Measurements from ENCODE around the gene NCOR2.

NCOR2 gene

GRCh38 chr12:124573839-124574786 is 6.7 kb upstream of the NCOR2 start:
- DNase-seq: no peak

- no peak for DNase-seq
These were observed 4.1 kb upstream of the NCOR2 start for GRCh38 chr12:124571556-124571955.

- DNase-seq: no peak
These were observed 3.4 kb upstream of the NCOR2 start for GRCh38 chr12:124570810-124571209.

- no peak for DNase-seq
These were observed 2.1 kb upstream of the NCOR2 start for GRCh38 chr12:124569375-124570148.

GRCh38 chr12:124568431-124569374 is 1.3 kb upstream of the NCOR2 start:
- peak; percentile 41 for DNase-seq

- DNase-seq: peak; percentile 85
These were observed 411 bp upstream of the NCOR2 start for GRCh38 chr12:124567673-124568373.

- DNase-seq: peak; percentile 72
These were observed 1.0 kb downstream of the NCOR2 start for GRCh38 chr12:124566161-124566996.

GRCh38 chr12:124565656-124566160 is 1.7 kb downstream of the NCOR2 start:
- no peak for DNase-seq

- DNase-seq: no peak
These were observed 2.4 kb downstream of the NCOR2 start for GRCh38 chr12:124564971-124565491.

GRCh38 chr12:124564232-124564958 is 3.0 kb downstream of the NCOR2 start:
- no peak for DNase-seq

- no peak for DNase-seq
These were observed 3.6 kb downstream of the NCOR2 start for GRCh38 chr12:124563809-124564208.

GRCh38 chr12:124563401-124563800 is 4.0 kb downstream of the NCOR2 start:
- DNase-seq: no peak

GRCh38 chr12:124562796-124563181 is 4.6 kb downstream of the NCOR2 start:
- no peak for DNase-seq

- no peak for DNase-seq
These were observed 5.2 kb downstream of the NCOR2 start for GRCh38 chr12:124562018-124562795.

- DNase-seq: no peak
These were observed 6.2 kb downstream of the NCOR2 start for GRCh38 chr12:124561231-124561630.

GRCh38 chr12:124560146-124560890 is 7.1 kb downstream of the NCOR2 start:
- DNase-seq: no peak

GRCh38 chr12:124559182-124560017 is 8.0 kb downstream of the NCOR2 start:
- no peak for DNase-seq

Measured in activated naive CD4-positive, alpha-beta T cell treated with anti-CD3 and anti-CD28 coated beads, Interleukin-2, amount 50 U/mL, for 16 hours (primary cell).